GM12891 (cell line): Measurements from ENCODE around the gene TMEM9B.
A peak's percentile ranks its signal among the peaks of the same experiment; 100 is the strongest.
"Not testable (repeated sequence)": the region's sequence is repeated elsewhere in the genome, so short reads cannot be mapped to it uniquely, and the experiment has no call there.

Experiments used
- DNase-seq: peaks from one replicate; pipeline ENCODE4 v3.0.0; 2011; ENCODE audit warnings: low spot score; ENCODE audit not compliant: insufficient read length
- FAIRE-seq: peaks from 2 replicates; lab custom pipeline; 2011; peaks lifted over from hg19 to GRCh38; lab: Jason Lieb, UNC
- PAX5 ChIP-seq: IDR thresholded peaks from 2 replicates; pipeline ENCODE4 v1.6.1; 2011; ENCODE audit warnings: low read length, moderate library complexity, mild to moderate bottlenecking; ENCODE audit not compliant: insufficient read depth, severe bottlenecking
- POLR2A ChIP-seq: IDR thresholded peaks from 2 replicates; pipeline ENCODE4 v1.6.1; 2011; ENCODE audit warnings: low read depth, low read length, control low read depth
- POLR2AphosphoS5 ChIP-seq: IDR thresholded peaks from 2 replicates; pipeline ENCODE4 v1.6.1; 2011; ENCODE audit warnings: low read depth, low read length, control low read depth
- POU2F2 ChIP-seq: IDR thresholded peaks from 2 replicates; pipeline ENCODE4 v1.6.1; 2011; ENCODE audit warnings: low read depth, mild to moderate bottlenecking, control low read depth, low read length, moderate library complexity
- SPI1 ChIP-seq: IDR thresholded peaks from 2 replicates; pipeline ENCODE4 v1.6.1; 2011; ENCODE audit warnings: low read depth, low read length, control low read depth
- TAF1 ChIP-seq: IDR thresholded peaks from 2 replicates; pipeline ENCODE4 v1.6.1; 2011; ENCODE audit warnings: low read depth, low read length, control low read depth

The TMEM9B gene

DNA sequence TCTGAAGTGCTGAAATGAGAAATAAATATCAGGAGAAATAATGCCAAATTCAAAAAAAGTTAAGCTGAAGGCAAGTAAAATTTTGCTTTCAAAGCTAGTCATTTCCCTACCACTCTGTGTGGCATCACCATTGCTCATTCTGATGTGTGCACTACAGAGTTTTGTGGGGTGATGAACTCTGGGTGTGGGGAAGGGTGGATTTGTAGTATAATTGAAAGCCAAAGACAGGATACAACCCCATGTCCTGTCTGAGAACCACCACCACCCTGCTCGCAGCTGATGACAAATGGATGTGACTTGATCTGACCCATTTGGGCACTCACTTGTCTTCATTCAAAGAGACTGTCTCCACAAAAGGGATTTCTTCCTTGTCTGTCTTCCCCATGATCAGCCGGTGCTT lies 19.3 kb upstream of the TMEM9B start:
- no peak for DNase-seq

GRCh38 chr11:8980485-8980884 lies 16.2 kb upstream of the TMEM9B start:
- no peak for DNase-seq
- no peak for FAIRE-seq
- no peak for TF ChIP-seq TAF1
- no peak for TF ChIP-seq POLR2A
- no peak for TF ChIP-seq POLR2AphosphoS5
- no peak for TF ChIP-seq PAX5
- TF ChIP-seq POU2F2, result no peak
- TF ChIP-seq SPI1, result no peak

More for the DNA sequence above, 19.3 kb upstream of the TMEM9B start:
- no peak for TF ChIP-seq POLR2AphosphoS5
- TF ChIP-seq TAF1, result no peak
- no peak for TF ChIP-seq SPI1
- no peak for TF ChIP-seq PAX5
- no peak for TF ChIP-seq POU2F2
- TF ChIP-seq POLR2A, result no peak
- FAIRE-seq, result no peak

GRCh38 chr11:8979365-8979764 lies 15.1 kb upstream of the TMEM9B start:
- not testable (repeated sequence) for FAIRE-seq, DNase-seq

GRCh38 chr11:8973121-8973520 lies 8.9 kb upstream of the TMEM9B start:
- FAIRE-seq (no peak), DNase-seq (no peak)
- TF ChIP-seq POU2F2 (no peak), TAF1 (no peak), SPI1 (no peak)

- TF ChIP-seq POLR2A, result no peak
- no peak for TF ChIP-seq TAF1
- TF ChIP-seq POLR2AphosphoS5, result no peak
- FAIRE-seq, result no peak
- no peak for DNase-seq
These were observed 7.7 kb upstream of the TMEM9B start for GRCh38 chr11:8971924-8972316.

GRCh38 chr11:8971196-8971923 lies 7.1 kb upstream of the TMEM9B start:
- FAIRE-seq (no peak), DNase-seq (no peak)
- no peak for TF ChIP-seq POLR2AphosphoS5
- TF ChIP-seq TAF1, result no peak
- TF ChIP-seq SPI1, result no peak
- TF ChIP-seq POLR2A, result no peak
- TF ChIP-seq PAX5, result no peak
- no peak for TF ChIP-seq POU2F2

DNA sequence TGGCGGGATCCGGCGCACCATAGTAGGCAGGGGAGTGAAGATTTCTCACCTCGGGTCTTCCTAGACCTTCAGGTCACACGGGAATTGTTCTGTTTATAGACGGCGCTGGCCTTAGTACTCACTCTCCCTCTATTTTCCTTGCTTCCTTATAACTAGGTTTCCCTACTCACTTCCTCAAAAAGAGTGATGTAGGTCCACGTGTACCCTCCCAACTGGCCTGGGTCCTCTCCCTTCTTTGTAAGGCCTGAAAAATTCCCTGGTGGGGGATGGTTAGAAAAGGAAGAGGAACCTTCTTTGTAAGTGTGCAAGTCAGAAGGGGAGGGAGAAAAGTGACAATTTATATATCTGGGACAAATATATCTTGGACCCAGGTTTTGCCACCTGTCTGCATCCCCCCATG lies 2.9 kb upstream of the TMEM9B start:
- no peak for DNase-seq
- FAIRE-seq, result no peak

GRCh38 chr11:8963569-8964323 lies 496 bp downstream of the TMEM9B start:
- DNase-seq (peak; percentile 75), FAIRE-seq (peak; percentile 28)
- TF ChIP-seq TAF1, result no peak
- TF ChIP-seq POU2F2, result no peak
- TF ChIP-seq SPI1, result no peak
- TF ChIP-seq PAX5, result no peak
- no peak for TF ChIP-seq POLR2A

More for the DNA sequence above, 2.9 kb upstream of the TMEM9B start:
- TF ChIP-seq POLR2A, result no peak
- TF ChIP-seq SPI1, result peak; percentile 31

DNA sequence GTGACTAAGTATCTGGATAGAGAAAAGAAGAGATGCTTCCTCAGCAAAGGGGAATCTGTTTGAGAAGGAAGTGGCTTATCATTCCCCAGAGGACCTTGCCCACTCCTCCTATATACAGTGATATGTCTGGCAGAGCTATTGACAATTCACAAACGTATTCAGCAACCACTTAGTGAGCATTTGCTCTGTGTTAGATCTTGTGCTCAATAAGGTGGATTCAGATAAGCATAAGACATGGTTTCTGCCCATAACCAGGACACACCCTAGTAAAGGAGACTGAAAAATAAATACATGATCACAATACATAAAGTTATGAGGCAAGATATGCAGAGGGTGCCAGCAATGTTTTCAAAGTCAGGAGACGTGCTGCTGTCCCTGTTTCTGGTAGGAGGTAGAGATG lies 1.4 kb downstream of the TMEM9B start:
- DNase-seq, result no peak
- TF ChIP-seq PAX5 (no peak), POLR2A (no peak), POLR2AphosphoS5 (no peak), TAF1 (no peak), POU2F2 (no peak), SPI1 (no peak)
- peak; percentile 65 for FAIRE-seq

- TF ChIP-seq POLR2AphosphoS5, result no peak
- TF ChIP-seq TAF1, result no peak
- no peak for TF ChIP-seq POU2F2
- no peak for DNase-seq
- FAIRE-seq, result no peak
These were observed 2.8 kb downstream of the TMEM9B start for GRCh38 chr11:8961401-8961800.

GRCh38 chr11:8959546-8960166 lies 4.6 kb downstream of the TMEM9B start:
- peak; percentile 85 for FAIRE-seq
- peak; percentile 57 for DNase-seq

More at GRCh38 chr11:8959546-8960166, 4.6 kb downstream of the TMEM9B start:
- TF ChIP-seq POU2F2, result no peak
- TF ChIP-seq PAX5, result no peak
- no peak for TF ChIP-seq SPI1
- TF ChIP-seq POLR2AphosphoS5, result no peak
- no peak for TF ChIP-seq TAF1
- TF ChIP-seq POLR2A, result no peak
